K562 (cell line): ENCODE results near the gene RSF1. TPM values are rescaled to one million over a fixed set of nuclear protein-coding genes. Genes with fewer than 3 reads are reported as not detected.

ENCODE experiments used
- ATAC-seq: fragments of 200-7000 bp; cut with Tn5 transposase; 3 replicates; pipeline ENCODE4 v1.9.1; 2020; ENCODE audit warnings: moderate library complexity
- Bru-seq: library from RNA; stranded (reverse); fragments of 400-500 nt; gene quantifications from one replicate; lab custom pipeline; 2021; lab: Mats Ljungman, UMichigan
- BruChase-seq, 2 experiments: library from RNA; stranded (reverse); fragments of 400-500 nt; gene quantifications; one replicate each; lab custom pipeline; 2021; lab: Mats Ljungman, UMichigan
- BruUV-seq: library from RNA; stranded (reverse); fragments of 400-500 nt; replicated peaks from 2 replicates; lab custom pipeline; 2021; lab: Mats Ljungman, UMichigan
- CTCF ChIA-PET: fragments of 300-600 bp; formaldehyde crosslinking; extraction: SDS; loops from one replicate; lab custom pipeline; 2021; ENCODE audit warnings: low intra/inter-chr PET ratio; lab: Yijun Ruan, JAX
- POLR2A ChIA-PET: fragments of 300-600, 350-650 bp; sonication (Branson Sonifier 250); formaldehyde crosslinking; extraction: SDS; loops from one replicate; lab custom pipeline; 2021; ENCODE audit warnings: antibody characterized with exemption, inconsistent platforms; lab: Yijun Ruan, JAX
- DNase-seq, 4 experiments: peaks; one replicate each; pipeline versions ENCODE4 v3.0.0 to v3.0.0-alpha.2; 2011 to 2018; ENCODE audit warnings: low spot score in 3 of 4, mixed read lengths in 3 of 4; ENCODE audit errors: extremely low read depth in 1 of 4
- FAIRE-seq: peaks from 2 replicates; lab custom pipeline; 2011; peaks lifted over from hg19 to GRCh38; lab: Jason Lieb, UNC
- H2AFZ ChIP-seq: 2 replicates; pipeline ENCODE4 v1.6.0; 2011; ENCODE audit warnings: low read depth, low read length, control low read depth, inconsistent platforms
- H3K27ac ChIP-seq: fragments of 200-600 bp; 3 replicates; pipeline ENCODE4 v1.8.0; 2011; ENCODE audit warnings: low read depth, mild to moderate bottlenecking, control low read depth, inconsistent platforms, low read length, moderate library complexity, mixed read lengths; ENCODE audit errors: extremely low read depth
- H3K27me3 ChIP-seq, 2 experiments: fragments of 300-600 bp in 1 of 2; 2 replicates in 1 of 2; 3 replicates in 1 of 2; pipeline versions ENCODE4 v1.6.0 to v1.8.0; 2011; ENCODE audit warnings: inconsistent platforms in 2 of 2, low read length in 2 of 2, mild to moderate bottlenecking in 1 of 2, mixed read lengths in 1 of 2, moderate library complexity in 1 of 2; ENCODE audit not compliant: control insufficient read depth in 2 of 2, insufficient read depth in 2 of 2
- H3K36me3 ChIP-seq: fragments of 300-600 bp; 3 replicates; pipeline ENCODE4 v1.8.0; 2011; ENCODE audit warnings: mild to moderate bottlenecking, low read length, inconsistent platforms; ENCODE audit not compliant: control insufficient read depth, insufficient read depth
- H3K4me1 ChIP-seq, 2 experiments: fragments of 200-600 bp in 1 of 2; replicated peaks in 1 of 2; 2 replicates in 1 of 2; 3 replicates in 1 of 2; pipeline versions ENCODE4 v1.5.1 to v1.8.0; 2011; ENCODE audit warnings: inconsistent platforms in 2 of 2, low read length in 2 of 2, mild to moderate bottlenecking in 1 of 2, mixed read lengths in 1 of 2, moderate library complexity in 1 of 2; ENCODE audit not compliant: control insufficient read depth in 2 of 2, insufficient read depth in 2 of 2
- H3K4me2 ChIP-seq: 2 replicates; pipeline ENCODE4 v1.6.1; 2011; ENCODE audit warnings: low read length, control low read depth, inconsistent platforms, mixed read lengths; ENCODE audit not compliant: insufficient read depth
- H3K4me3 ChIP-seq: fragments of 200-600 bp; sonication (generic), shearing (Covaris generic); 2 replicates; pipeline ENCODE4 v1.5.1; 2016; ENCODE audit warnings: control low read depth, inconsistent platforms
- H3K79me2 ChIP-seq: fragments of 200-600 bp; 3 replicates; pipeline ENCODE4 v1.8.0; 2011; ENCODE audit warnings: low read length, inconsistent platforms; ENCODE audit not compliant: control insufficient read depth, insufficient read depth
- H3K9ac ChIP-seq, 2 experiments: 2 replicates each; pipeline versions ENCODE4 v1.6.0 to v1.6.1; 2011; ENCODE audit warnings: low read depth in 2 of 2, low read length in 2 of 2, control low read depth in 1 of 2, inconsistent platforms in 1 of 2, mild to moderate bottlenecking in 1 of 2, mixed read lengths in 1 of 2; ENCODE audit not compliant: insufficient read depth in 1 of 2
- H3K9me1 ChIP-seq: one replicate; pipeline ENCODE4 v1.6.0; 2011; ENCODE audit warnings: inconsistent platforms, mild to moderate bottlenecking, low read length, moderate library complexity; ENCODE audit not compliant: control insufficient read depth, insufficient read depth
- H3K9me3 ChIP-seq: replicated peaks from 2 replicates; pipeline ENCODE4 v1.5.1; 2011; ENCODE audit warnings: low read depth, low read length, inconsistent platforms; ENCODE audit not compliant: control insufficient read depth, insufficient read depth
- H4K20me1 ChIP-seq: replicated peaks from 2 replicates; pipeline ENCODE4 v1.6.1; 2011; ENCODE audit warnings: low read length, inconsistent platforms, mixed read lengths; ENCODE audit not compliant: control insufficient read depth, insufficient read depth
- CREM ChIP-seq: IDR thresholded peaks from 2 replicates; pipeline ENCODE4 v1.6.1; 2014; ENCODE audit warnings: antibody characterized with exemption, low read depth
- ETV1 ChIP-seq: fragments of 450-650 bp; conservative IDR thresholded peaks from 2 replicates; pipeline ENCODE4 v1.6.1; 2016; ENCODE audit warnings: missing genetic modification characterization, control low read depth, low read depth, missing compliant biosample characterization
- HMG20A ChIP-seq: fragments of 450-650 bp; formaldehyde crosslinking; conservative IDR thresholded peaks from 2 replicates; pipeline ENCODE4 v1.4.0; 2020; ENCODE audit warnings: mild to moderate bottlenecking, mixed read lengths
- JUND ChIP-seq, 2 experiments: IDR thresholded peaks; 2 replicates in 1 of 2; 3 replicates in 1 of 2; pipeline ENCODE4 v1.6.1; 2011; ENCODE audit warnings: borderline replicate concordance in 2 of 2, low read depth in 2 of 2, low read length in 2 of 2, improper control_type of control experiment in 1 of 2, missing biosample characterization in 1 of 2, missing genetic modification characterization in 1 of 2, missing genetic modification reagents in 1 of 2
- STAT5B ChIP-seq: fragments of 250-450 bp; sonication (Bioruptor Pico); IDR thresholded peaks from 2 replicates; pipeline ENCODE4 v1.8.0; 2021; ENCODE audit warnings: mild to moderate bottlenecking, inconsistent platforms
- TCF3 ChIP-seq: sonication (generic); formaldehyde crosslinking; IDR thresholded peaks from 2 replicates; pipeline ENCODE4 v1.4.0; 2020; ENCODE audit warnings: mild to moderate bottlenecking, missing genetic modification reagents
- TEAD4 ChIP-seq, 2 experiments: sonication (generic) in 1 of 2; formaldehyde crosslinking in 1 of 2; IDR thresholded peaks; 2 replicates each; pipeline versions ENCODE4 v1.6.1 to v1.8.0; 2012 to 2022; ENCODE audit warnings: borderline replicate concordance in 1 of 2, inconsistent platforms in 1 of 2, low read length in 1 of 2, mild to moderate bottlenecking in 1 of 2, missing genetic modification reagents in 1 of 2
- ZNF717 ChIP-seq: fragments of 250-450 bp; sonication (Bioruptor Pico); IDR thresholded peaks from 2 replicates; pipeline ENCODE4 v1.5.0; 2021
- WGBS: fragments of 100-300 bp; shearing (Covaris generic); methylation state at CpG from one replicate; pipeline ENCODE4 v1.1.6; 2016; ENCODE audit warnings: low coverage, mixed read lengths; ENCODE audit not compliant: insufficient coverage; ENCODE audit errors: missing lambda C conversion rate; 5-methylcytosine and 5-hydroxymethylcytosine counted together
- in situ Hi-C: fragments of 300-500 bp; cut with MboI; formaldehyde crosslinking; loops from 4 replicates; pipeline ENCODE4 v1.15.0; 2018; ENCODE audit warnings: inconsistent platforms, mixed read lengths
- intact Hi-C: fragments of 100-400 bp; cut with micrococcal nuclease; formaldehyde crosslinking; loops from 2 replicates; pipeline ENCODE4 v1.14.2; 2022
- long read RNA-seq, 3 experiments: library from polyadenylated mRNA in 2 of 3; library from RNA in 1 of 3; unstranded in 2 of 3; stranded (forward) in 1 of 3; transcript quantifications; one replicate each; pipeline ENCODE4 v2.0.0, GENCODE V29; 2019 to 2022
- polyA minus RNA-seq, 3 experiments: library from RNA; depleted of rRNA, polyadenylated mRNA; stranded (reverse); fragments of >200 nt; gene quantifications; 2 replicates each; pipeline ENCODE4 v1.2.3, GENCODE V29; 2011
- polyA plus RNA-seq, 8 experiments: library from polyadenylated mRNA; depleted of rRNA in 4 of 8; stranded (reverse) in 5 of 8; unstranded in 3 of 8; fragments of >200 nt; fragmentation: Nextera tagmentation in 2 of 8; fragmentation: Illumina TruSeq in 1 of 8; extraction: Ambion mirVana in 2 of 8; extraction: Trizol in 1 of 8; gene quantifications; 2 replicates each; pipeline versions ENCODE4 v1.2.1 to v1.2.3, GENCODE V29; 2011 to 2014; ENCODE audit warnings: inconsistent platforms in 1 of 8, missing spikeins in 1 of 8
- total RNA-seq, 7 experiments: library from RNA; depleted of rRNA in 6 of 7; stranded (reverse); fragments of >200 nt in 6 of 7; fragmentation: Illumina TruSeq in 2 of 7; extraction: Trizol in 2 of 7; gene quantifications; 2 replicates each; pipeline versions ENCODE4 v1.2.1 to v1.2.3, GENCODE V29; 2011 to 2021; ENCODE audit warnings: low replicate concordance in 1 of 7
- TF ChIP-seq, protein P1 (sequence below): fragments of 250-450 bp; sonication (Bioruptor Pico); IDR thresholded peaks from 2 replicates; pipeline ENCODE4 v1.9.0; 2021; ENCODE audit warnings: mild to moderate bottlenecking
- TF ChIP-seq, protein P2 (sequence below): fragments of 450-650 bp; IDR thresholded peaks from 2 replicates; pipeline ENCODE4 v1.6.1; 2016; ENCODE audit warnings: antibody characterized with exemption
- TF ChIP-seq, protein P3 (sequence below): fragments of 450-650 bp; formaldehyde crosslinking; IDR thresholded peaks from 2 replicates; pipeline ENCODE4 v1.4.0; 2020; ENCODE audit warnings: mild to moderate bottlenecking, moderate library complexity

The RSF1 gene
- total RNA-seq (2011; cell fraction: chromatin; rRNA removed; ENCODE audit: low replicate concordance), result 47.1 and 111 TPM in 2 replicates
- total RNA-seq (2011; cell fraction: nucleolus; rRNA removed), result 16.2 and 22.8 TPM in 2 replicates
- 55.4 and 88.9 TPM in 2 replicates for total RNA-seq (2011; cell fraction: nucleoplasm; rRNA removed)
- total RNA-seq (2014; rRNA removed) (34.7 and 45.5 TPM in 2 replicates), total RNA-seq (2014; rRNA removed; fragmentation: Illumina TruSeq; extraction: Trizol) (43.0 and 52.8 TPM in 2 replicates), total RNA-seq (2015; rRNA removed; fragmentation: Illumina TruSeq; extraction: Trizol) (34.5 and 42.8 TPM in 2 replicates), total RNA-seq (2021) (37.3 and 53.1 TPM in 2 replicates), polyA plus RNA-seq (2011; rRNA removed) (25.2 and 26.3 TPM in 2 replicates), polyA plus RNA-seq (2014; fragmentation: Illumina TruSeq; extraction: Trizol) (59.2 and 63.6 TPM in 2 replicates), polyA plus RNA-seq (2014; fragmentation: Nextera tagmentation; extraction: Ambion mirVana) (10 to 100 TPM in 1 of 2 experiments, 1 to 10 TPM in 1; 9.7 to 14.4 TPM), polyA plus RNA-seq (2014; rRNA removed) (24.1 and 33.0 TPM in 2 replicates), polyA minus RNA-seq (2011; rRNA and poly(A)+ RNA removed) (67.6 and 88.5 TPM in 2 replicates), Bru-seq, nascent RNA (percentile 84 among the genes with signal in this experiment), BruChase-seq, experiment 1, labeled RNA remaining after a 2-hour chase (percentile 87 among the genes with signal in this experiment), BruChase-seq, experiment 2, labeled RNA remaining after a 6-hour chase (percentile 86 among the genes with signal in this experiment)
- polyA plus RNA-seq (2011; cell fraction: cytosol; rRNA removed), result 7.2 and 13.6 TPM in 2 replicates
- polyA plus RNA-seq (2011; cell fraction: nucleus; rRNA removed), result 26.3 and 32.7 TPM in 2 replicates
- 24.0 and 42.9 TPM in 2 replicates for polyA plus RNA-seq (2012)
- 26.3 and 33.4 TPM in 2 replicates for polyA minus RNA-seq (2011; cell fraction: cytosol; rRNA and poly(A)+ RNA removed)
- polyA minus RNA-seq (2011; cell fraction: nucleus; rRNA and poly(A)+ RNA removed), result 16.0 and 39.0 TPM in 2 replicates
- long read RNA-seq, experiment 1, full-length matches to known transcripts, result 24 of 69 reads
- long read RNA-seq, experiment 1, partial matches to known transcripts, result 23 of 69 reads
- long read RNA-seq, experiment 1, other reads (novel, unspliced or antisense), result 22 of 69 reads
- long read RNA-seq, experiment 2, partial matches to known transcripts, result 0 of 19 reads
- long read RNA-seq, experiment 2, other reads (novel, unspliced or antisense), result 16 of 19 reads
- long read RNA-seq, experiment 3, transcript RSF1-206 (6 exons, 2,107 nt), result major isoform, 5 of 15 reads
- long read RNA-seq, experiment 3, partial matches to known transcripts, result 6 of 15 reads
- long read RNA-seq, experiment 3, other reads (novel, unspliced or antisense), result 3 of 15 reads

DNA sequence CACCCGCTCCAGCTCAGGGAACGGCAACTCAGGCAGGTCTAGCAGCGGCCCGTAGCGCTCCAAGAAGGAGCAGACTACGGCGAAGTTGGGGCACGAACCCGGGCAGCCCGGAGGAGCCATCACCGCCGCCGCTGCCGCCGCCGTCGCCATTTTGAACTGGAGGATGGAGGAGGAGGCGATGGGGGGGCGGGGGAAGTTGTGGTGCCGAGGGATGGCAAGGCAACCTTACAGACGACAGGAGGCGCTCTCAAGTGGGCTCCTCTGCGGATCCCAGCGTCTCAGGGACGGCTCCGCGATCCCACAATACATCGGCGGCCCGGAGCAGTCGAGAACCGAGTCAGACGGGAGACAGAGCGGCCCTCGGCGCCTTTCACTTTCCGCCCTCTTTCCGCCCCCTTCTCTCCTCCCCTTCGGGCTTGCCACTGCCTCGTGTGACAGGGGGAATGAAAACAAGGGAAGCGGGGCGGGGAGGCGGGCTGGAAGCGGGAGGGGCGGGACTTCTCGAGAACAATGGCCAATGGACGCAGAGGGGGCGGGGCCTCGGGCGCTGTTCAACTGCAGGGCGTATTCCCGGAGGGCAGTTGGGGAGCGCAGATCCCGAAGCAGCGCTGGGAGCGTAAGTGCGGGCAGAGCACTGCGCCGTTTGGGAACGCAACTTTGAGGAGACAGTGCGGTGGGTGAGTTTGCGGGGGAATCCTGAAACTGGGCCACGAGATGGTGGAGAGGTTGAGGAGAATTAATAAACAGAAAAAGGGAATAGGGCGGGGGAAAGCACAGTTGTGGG lies at the start of gene RSF1, which contains the start of gene AAMDC:
TSS of gene RSF1 (minus strand) at position 158 of the 784 bp plus-strand sequence. CDS start at position 150, 8 bp downstream.
TSS of gene AAMDC (plus strand) at position 580 of the 784 bp plus-strand sequence. CDS start 21,353 bp downstream, outside the sequence.
- CTCF ChIA-PET, result no interaction called here
- peak; percentile 87 for FAIRE-seq
- POLR2A ChIA-PET, result no interaction called here
- Histone ChIP-seq H3K9me1 (no peaks in the 10 kb centered on the region), H3K4me1 (peaks cover 12 to 22% of the 10 kb centered on the region in 2 experiments; a peak in 4 of 5 replicates), H3K27ac (peak within 1 kb of the TSS; percentile 92), H3K36me3 (peaks cover 15% of the 10 kb centered on the region; the same call in 2 of the 3 replicates), H2AFZ (peak within 1 kb of the TSS; percentile 97), H3K4me2 (peak within 1 kb of the TSS; percentile 98), H3K4me3 (peak within 1 kb of the TSS; percentile 97), H3K27me3 (no peaks in the 10 kb centered on the region), H4K20me1 (peaks cover 10% of the 10 kb centered on the region), H3K9me3 (no peaks in the 10 kb centered on the region), H3K9ac (peak within 1 kb of the TSS; percentile 91 to 97), H3K79me2 (peaks cover 51% of the 10 kb centered on the region)
- under 1% methylated on average over 48 of the region's 64 CpGs for WGBS
- peak; percentile 90 for ATAC-seq
- no TSS peak for BruUV-seq
- peak; percentile 94 to 98 (median 95) for DNase-seq
- intact Hi-C loops (loop anchor here (1.0 to 5.0 kb wide), 4 partner anchors 42 to 227 kb away; partner anchors contain the start of genes CLNS1A and INTS4), in situ Hi-C loops (no loop called here)
- TF ChIP-seq, protein P1, sequence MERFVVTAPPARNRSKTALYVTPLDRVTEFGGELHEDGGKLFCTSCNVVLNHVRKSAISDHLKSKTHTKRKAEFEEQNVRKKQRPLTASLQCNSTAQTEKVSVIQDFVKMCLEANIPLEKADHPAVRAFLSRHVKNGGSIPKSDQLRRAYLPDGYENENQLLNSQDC (CRISPR knock-in tag), result peak; percentile 85; the same call in 1 of the 2 replicates
- TF ChIP-seq, protein P2, sequence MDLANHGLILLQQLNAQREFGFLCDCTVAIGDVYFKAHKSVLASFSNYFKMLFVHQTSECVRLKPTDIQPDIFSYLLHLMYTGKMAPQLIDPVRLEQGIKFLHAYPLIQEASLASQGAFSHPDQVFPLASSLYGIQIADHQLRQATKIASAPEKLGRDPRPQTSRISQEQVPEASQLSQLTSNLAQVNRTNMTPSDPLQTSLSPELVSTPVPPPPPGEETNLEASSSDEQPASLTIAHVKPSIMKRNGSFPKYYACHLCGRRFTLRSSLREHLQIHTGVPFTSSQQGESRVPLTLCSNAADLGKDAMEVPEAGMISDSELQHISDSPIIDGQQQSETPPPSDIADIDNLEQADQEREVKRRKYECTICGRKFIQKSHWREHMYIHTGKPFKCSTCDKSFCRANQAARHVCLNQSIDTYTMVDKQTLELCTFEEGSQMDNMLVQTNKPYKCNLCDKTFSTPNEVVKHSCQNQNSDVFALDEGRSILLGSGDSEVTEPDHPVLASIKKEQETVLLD, result 0 out of 2 replicates have a peak, but pooled peaks have one; percentile 12
- TF ChIP-seq HMG20A (CRISPR knock-in tag) (no peak), STAT5B (CRISPR knock-in tag) (no peak), ZNF717 (CRISPR knock-in tag) (no peak), TEAD4 (IDR thresholded peaks at IDR 0.05; ENCODE audit: low read length) (peak; percentile 36; the same call in 1 of the 2 replicates), TEAD4 (CRISPR knock-in tag; IDR thresholded peaks at IDR 0.05; ENCODE audit: borderline replicate concordance) (no peak), TCF3 (CRISPR knock-in tag) (0 out of 2 replicates have a peak, but pooled peaks have one; percentile 24), CREM (peak; percentile 20; the same call in 1 of the 2 replicates), ETV1 (tag) (peak; percentile 51; the same call in 1 of the 2 replicates), JUND (IDR thresholded peaks at IDR 0.05; ENCODE audit: borderline replicate concordance, low read depth, low read length) (peak; percentile 66), JUND (tag; IDR thresholded peaks at IDR 0.05; ENCODE audit: borderline replicate concordance, low read depth, low read length) (peak; percentile 22; the same call in 1 of the 3 replicates)
- TF ChIP-seq, protein P3, sequence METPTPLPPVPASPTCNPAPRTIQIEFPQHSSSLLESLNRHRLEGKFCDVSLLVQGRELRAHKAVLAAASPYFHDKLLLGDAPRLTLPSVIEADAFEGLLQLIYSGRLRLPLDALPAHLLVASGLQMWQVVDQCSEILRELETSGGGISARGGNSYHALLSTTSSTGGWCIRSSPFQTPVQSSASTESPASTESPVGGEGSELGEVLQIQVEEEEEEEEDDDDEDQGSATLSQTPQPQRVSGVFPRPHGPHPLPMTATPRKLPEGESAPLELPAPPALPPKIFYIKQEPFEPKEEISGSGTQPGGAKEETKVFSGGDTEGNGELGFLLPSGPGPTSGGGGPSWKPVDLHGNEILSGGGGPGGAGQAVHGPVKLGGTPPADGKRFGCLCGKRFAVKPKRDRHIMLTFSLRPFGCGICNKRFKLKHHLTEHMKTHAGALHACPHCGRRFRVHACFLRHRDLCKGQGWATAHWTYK (CRISPR knock-in tag), result 0 out of 2 replicates have a peak, but pooled peaks have one; percentile 18
